ENCODE measurements around the gene TMEM150C. TPM values are rescaled to one million over a fixed set of nuclear protein-coding genes. Genes with fewer than 3 reads are reported as not detected.

The TMEM150C gene
- total RNA-seq, 1 experiment from 2014 or later, result 2.7 TPM

GRCh38 chr4:82525307-82525911, 36.4 kb downstream of the TMEM150C start:
- Histone ChIP-seq H3K4me1 (ENCODE audit: insufficient read depth, low read length) (peaks cover 6% of the 10 kb centered on the region; the same call in 1 of the 2 replicates), H4K20me1 (ENCODE audit: control insufficient read depth, insufficient read depth, insufficient read length) (no peaks in the 10 kb centered on the region), H2BK120ac (ENCODE audit: low read depth, low read length, poor library complexity, severe bottlenecking) (no peak overlapping the region), H2BK15ac (ENCODE audit: low read depth, low read length) (no peak overlapping the region), H3K4ac (ENCODE audit: low read depth, low read length) (no peak overlapping the region), H3K9ac (ENCODE audit: extremely low read depth, insufficient read length, low read length) (no peak overlapping the region), H3K23ac (ENCODE audit: insufficient read length, low read depth, low read length) (no peak overlapping the region), H2AFZ (ENCODE audit: low read length) (no peak overlapping the region), H3K27ac (ENCODE audit: insufficient read length, low read depth, low read length) (no peak overlapping the region), H3K27me3 (ENCODE audit: insufficient read depth, low read length) (no peaks in the 10 kb centered on the region), H2BK12ac (ENCODE audit: insufficient read length, low read depth, low read length) (no peak overlapping the region), H4K5ac (ENCODE audit: insufficient read length, low read depth, low read length) (no peak overlapping the region), H2BK5ac (ENCODE audit: insufficient read length, low read length) (no peak overlapping the region), H2AK5ac (ENCODE audit: insufficient read length, low read length) (no peak overlapping the region), H3K79me1 (ENCODE audit: insufficient read depth, low read depth, low read length, poor library complexity, severe bottlenecking) (no peaks in the 10 kb centered on the region), H3K4me2 (ENCODE audit: insufficient read depth, insufficient read length, low read length) (no peak overlapping the region), H3K79me2 (ENCODE audit: insufficient read depth, low read length) (no peaks in the 10 kb centered on the region), H3K56ac (ENCODE audit: insufficient read length, low read depth, low read length) (no peak overlapping the region), H4K8ac (replicated peaks; ENCODE audit: insufficient read length, low read depth, low read length) (no peak overlapping the region), H3K23me2 (ENCODE audit: insufficient read length, low read depth, low read length, poor library complexity, severe bottlenecking) (no peaks in the 10 kb centered on the region), H3K14ac (ENCODE audit: insufficient read depth, low read length) (no peak overlapping the region), H3T11ph (ENCODE audit: low read length) (no peak overlapping the region), H3K18ac (ENCODE audit: insufficient read length, low read depth, low read length) (no peak overlapping the region), H4K91ac (ENCODE audit: insufficient read length, low read depth, low read length) (no peak overlapping the region), H3K9me3 (ENCODE audit: control insufficient read depth, low read depth, low read length) (no peaks in the 10 kb centered on the region), H2BK20ac (ENCODE audit: low read depth, low read length, poor library complexity, severe bottlenecking) (no peak overlapping the region)
- WGBS (ENCODE audit: extremely low coverage, insufficient read length, low lambda C conversion rate), result no CpG with 5 or more reads among the region's 4 CpGs
- Mint-ChIP-seq H3K9me3 (no peaks in the 10 kb centered on the region), H3K4me3 (no peak overlapping the region), H3K36me3 (ENCODE audit: insufficient read depth in 1 of 3, low read depth in 3 of 3) (no peaks in the 10 kb centered on the region), H3K27me3 (ENCODE audit: low read depth) (no peaks in the 10 kb centered on the region), H3K4me1 (peaks cover 21 to 25% of the 10 kb centered on the region in 2 experiments), H3K27ac (peak overlapping the region in 1 of 3 experiments; percentile 92; a peak in 3 of 7 replicates)
- no peak for DNase-seq
- TF ChIP-seq CTCF (conservative IDR thresholded peaks at IDR 0.05), result no peak
